HepG2 (cell line): Measurements from ENCODE around the gene SPIRE1. TPM values are rescaled to one million over a fixed set of nuclear protein-coding genes. Genes with fewer than 3 reads are reported as not detected.

Experiments used
- FOXA3 ChIP-seq: IDR thresholded peaks from 2 replicates; pipeline ENCODE4 v1.6.1; 2016; ENCODE audit warnings: missing genetic modification reagents, missing compliant biosample characterization
- GABPB1 ChIP-seq: IDR thresholded peaks from 2 replicates; pipeline ENCODE4 v1.6.1; 2016; ENCODE audit warnings: mild to moderate bottlenecking, missing genetic modification reagents, moderate library complexity, missing compliant biosample characterization
- GATA4 ChIP-seq: sonication (generic); IDR thresholded peaks from 2 replicates; pipeline ENCODE4 v1.6.1; 2016; ENCODE audit warnings: antibody characterized with exemption, low read depth, borderline replicate concordance
- RARA ChIP-seq: IDR thresholded peaks from 2 replicates; pipeline ENCODE4 v1.6.1; 2016; ENCODE audit warnings: missing genetic modification reagents, missing compliant biosample characterization
- ZSCAN31 ChIP-seq: sonication (generic); formaldehyde crosslinking; IDR thresholded peaks from 2 replicates; pipeline ENCODE4 v1.5.0; 2020; ENCODE audit warnings: low read depth, mild to moderate bottlenecking, missing genetic modification reagents
- polyA plus RNA-seq, 8 experiments: library from polyadenylated mRNA; depleted of rRNA in 3 of 8; stranded (reverse) in 7 of 8; unstranded in 1 of 8; fragments of >200 nt; fragmentation: Illumina TruSeq in 4 of 8; extraction: Trizol in 4 of 8; gene quantifications; 2 replicates each; pipeline versions ENCODE4 v1.2.1 to v1.2.3, GENCODE V29; 2011 to 2016; ENCODE audit warnings: low read depth in 4 of 8, missing spikeins in 1 of 8, mixed read lengths in 1 of 8; ENCODE audit not compliant: insufficient read depth in 1 of 8
- total RNA-seq, 5 experiments: library from RNA; depleted of rRNA; stranded (reverse); fragments of >200 nt; fragmentation: Illumina TruSeq; extraction: Trizol; gene quantifications; 2 replicates each; pipeline ENCODE4 v1.2.3, GENCODE V29; 2016; ENCODE audit warnings: low read depth in 1 of 5
- TF ChIP-seq, protein P1 (sequence below): IDR thresholded peaks from 2 replicates; pipeline ENCODE4 v1.6.1; 2016; ENCODE audit warnings: mild to moderate bottlenecking, missing biosample characterization, missing genetic modification reagents
- TF ChIP-seq, protein P2 (sequence below): sonication (generic); formaldehyde crosslinking; IDR thresholded peaks from 2 replicates; pipeline ENCODE4 v1.4.0; 2020; ENCODE audit warnings: mild to moderate bottlenecking, missing genetic modification reagents
- TF ChIP-seq, protein P3 (sequence below): sonication (generic); formaldehyde crosslinking; IDR thresholded peaks from 2 replicates; pipeline ENCODE4 v1.8.0; 2022; ENCODE audit warnings: mild to moderate bottlenecking, missing genetic modification reagents
- TF ChIP-seq, protein P4 (sequence below): IDR thresholded peaks from 2 replicates; pipeline ENCODE4 v1.6.1; 2012; ENCODE audit warnings: inconsistent platforms
- TF ChIP-seq, protein P5 (sequence below), 2 experiments: fragments of 450-650 bp in 1 of 2; sonication (generic) in 1 of 2; formaldehyde crosslinking; IDR thresholded peaks; 2 replicates each; pipeline versions ENCODE4 v1.5.0 to v1.8.0; 2020 to 2022; ENCODE audit warnings: mild to moderate bottlenecking in 1 of 2, missing genetic modification reagents in 1 of 2
- TF ChIP-seq, protein P6 (sequence below): sonication (generic); formaldehyde crosslinking; conservative IDR thresholded peaks from 2 replicates; pipeline ENCODE4 v1.8.0; 2022; ENCODE audit warnings: missing genetic modification reagents
- TF ChIP-seq, protein P7 (sequence below), 2 experiments: sonication (generic) in 1 of 2; formaldehyde crosslinking in 1 of 2; IDR thresholded peaks; 2 replicates each; pipeline versions ENCODE4 v1.4.0 to v1.6.1; 2016 to 2020; ENCODE audit warnings: borderline replicate concordance in 1 of 2, low read depth in 1 of 2, mild to moderate bottlenecking in 1 of 2, missing genetic modification reagents in 1 of 2

Gene SPIRE1
- total and polyA plus RNA-seq, 2 of the 13 experiments (the other 11 are each of a cell fraction or from before 2014, with no cell fraction given) = 9.9 to 21.3 TPM

DNA sequence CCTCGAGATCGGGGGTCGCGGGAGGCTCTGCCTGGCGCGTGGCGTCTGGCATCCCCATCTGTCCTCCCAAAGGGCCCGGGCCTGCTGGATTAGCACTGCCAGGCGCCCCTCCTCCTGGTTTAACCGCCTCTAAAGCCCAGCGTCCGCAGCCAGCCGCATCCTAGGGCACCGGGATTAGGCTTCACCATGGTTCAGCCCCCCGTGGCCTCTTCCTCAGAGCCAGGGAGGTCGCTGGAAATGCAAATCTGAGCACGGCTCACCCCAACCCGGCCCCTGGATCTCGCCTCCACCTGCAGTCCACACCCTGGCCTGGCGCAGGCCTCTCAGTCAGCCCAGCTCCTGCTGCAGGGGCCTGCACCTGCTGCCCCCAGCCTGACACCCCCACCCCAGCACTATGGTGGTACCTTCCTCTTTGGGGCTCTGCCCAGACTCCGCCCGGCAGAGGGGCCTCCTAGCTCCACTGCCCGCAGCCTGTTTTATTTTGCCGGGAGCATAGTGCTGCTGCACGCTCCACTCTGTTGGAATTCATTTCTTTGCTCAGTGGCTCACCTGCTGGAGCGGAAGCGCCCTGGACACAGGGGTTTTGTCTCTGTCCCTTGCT lies 237.0 kb downstream of the SPIRE1 start (continued):
- TF ChIP-seq, protein P1, sequence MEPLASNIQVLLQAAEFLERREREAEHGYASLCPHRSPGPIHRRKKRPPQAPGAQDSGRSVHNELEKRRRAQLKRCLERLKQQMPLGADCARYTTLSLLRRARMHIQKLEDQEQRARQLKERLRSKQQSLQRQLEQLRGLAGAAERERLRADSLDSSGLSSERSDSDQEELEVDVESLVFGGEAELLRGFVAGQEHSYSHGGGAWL (CRISPR knock-in tag) = peak; percentile 74
- TF ChIP-seq GATA4 (0 out of 2 replicates have a peak, but pooled peaks have one; percentile 12), ZSCAN31 (peak; percentile 57; the same call in 1 of the 2 replicates), FOXA3 (CRISPR knock-in tag) (no peak), RARA (CRISPR knock-in tag) (no peak), GABPB1 (CRISPR knock-in tag) (peak; percentile 57)
- TF ChIP-seq, protein P2, sequence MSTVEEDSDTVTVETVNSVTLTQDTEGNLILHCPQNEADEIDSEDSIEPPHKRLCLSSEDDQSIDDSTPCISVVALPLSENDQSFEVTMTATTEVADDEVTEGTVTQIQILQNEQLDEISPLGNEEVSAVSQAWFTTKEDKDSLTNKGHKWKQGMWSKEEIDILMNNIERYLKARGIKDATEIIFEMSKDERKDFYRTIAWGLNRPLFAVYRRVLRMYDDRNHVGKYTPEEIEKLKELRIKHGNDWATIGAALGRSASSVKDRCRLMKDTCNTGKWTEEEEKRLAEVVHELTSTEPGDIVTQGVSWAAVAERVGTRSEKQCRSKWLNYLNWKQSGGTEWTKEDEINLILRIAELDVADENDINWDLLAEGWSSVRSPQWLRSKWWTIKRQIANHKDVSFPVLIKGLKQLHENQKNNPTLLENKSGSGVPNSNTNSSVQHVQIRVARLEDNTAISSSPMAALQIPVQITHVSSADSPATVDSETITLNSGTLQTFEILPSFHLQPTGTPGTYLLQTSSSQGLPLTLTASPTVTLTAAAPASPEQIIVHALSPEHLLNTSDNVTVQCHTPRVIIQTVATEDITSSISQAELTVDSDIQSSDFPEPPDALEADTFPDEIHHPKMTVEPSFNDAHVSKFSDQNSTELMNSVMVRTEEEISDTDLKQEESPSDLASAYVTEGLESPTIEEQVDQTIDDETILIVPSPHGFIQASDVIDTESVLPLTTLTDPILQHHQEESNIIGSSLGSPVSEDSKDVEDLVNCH (CRISPR knock-in tag) = no peak
- TF ChIP-seq, protein P3, sequence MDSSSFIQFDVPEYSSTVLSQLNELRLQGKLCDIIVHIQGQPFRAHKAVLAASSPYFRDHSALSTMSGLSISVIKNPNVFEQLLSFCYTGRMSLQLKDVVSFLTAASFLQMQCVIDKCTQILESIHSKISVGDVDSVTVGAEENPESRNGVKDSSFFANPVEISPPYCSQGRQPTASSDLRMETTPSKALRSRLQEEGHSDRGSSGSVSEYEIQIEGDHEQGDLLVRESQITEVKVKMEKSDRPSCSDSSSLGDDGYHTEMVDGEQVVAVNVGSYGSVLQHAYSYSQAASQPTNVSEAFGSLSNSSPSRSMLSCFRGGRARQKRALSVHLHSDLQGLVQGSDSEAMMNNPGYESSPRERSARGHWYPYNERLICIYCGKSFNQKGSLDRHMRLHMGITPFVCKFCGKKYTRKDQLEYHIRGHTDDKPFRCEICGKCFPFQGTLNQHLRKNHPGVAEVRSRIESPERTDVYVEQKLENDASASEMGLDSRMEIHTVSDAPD (CRISPR knock-in tag) = no peak; the same call in 1 of the 2 replicates
- TF ChIP-seq, protein P4, sequence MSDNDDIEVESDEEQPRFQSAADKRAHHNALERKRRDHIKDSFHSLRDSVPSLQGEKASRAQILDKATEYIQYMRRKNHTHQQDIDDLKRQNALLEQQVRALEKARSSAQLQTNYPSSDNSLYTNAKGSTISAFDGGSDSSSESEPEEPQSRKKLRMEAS = peak; percentile 78
- TF ChIP-seq, protein P5, sequence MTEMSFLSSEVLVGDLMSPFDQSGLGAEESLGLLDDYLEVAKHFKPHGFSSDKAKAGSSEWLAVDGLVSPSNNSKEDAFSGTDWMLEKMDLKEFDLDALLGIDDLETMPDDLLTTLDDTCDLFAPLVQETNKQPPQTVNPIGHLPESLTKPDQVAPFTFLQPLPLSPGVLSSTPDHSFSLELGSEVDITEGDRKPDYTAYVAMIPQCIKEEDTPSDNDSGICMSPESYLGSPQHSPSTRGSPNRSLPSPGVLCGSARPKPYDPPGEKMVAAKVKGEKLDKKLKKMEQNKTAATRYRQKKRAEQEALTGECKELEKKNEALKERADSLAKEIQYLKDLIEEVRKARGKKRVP (CRISPR knock-in tag; IDR thresholded peaks at IDR 0.05) = no peak
- TF ChIP-seq, protein P6, sequence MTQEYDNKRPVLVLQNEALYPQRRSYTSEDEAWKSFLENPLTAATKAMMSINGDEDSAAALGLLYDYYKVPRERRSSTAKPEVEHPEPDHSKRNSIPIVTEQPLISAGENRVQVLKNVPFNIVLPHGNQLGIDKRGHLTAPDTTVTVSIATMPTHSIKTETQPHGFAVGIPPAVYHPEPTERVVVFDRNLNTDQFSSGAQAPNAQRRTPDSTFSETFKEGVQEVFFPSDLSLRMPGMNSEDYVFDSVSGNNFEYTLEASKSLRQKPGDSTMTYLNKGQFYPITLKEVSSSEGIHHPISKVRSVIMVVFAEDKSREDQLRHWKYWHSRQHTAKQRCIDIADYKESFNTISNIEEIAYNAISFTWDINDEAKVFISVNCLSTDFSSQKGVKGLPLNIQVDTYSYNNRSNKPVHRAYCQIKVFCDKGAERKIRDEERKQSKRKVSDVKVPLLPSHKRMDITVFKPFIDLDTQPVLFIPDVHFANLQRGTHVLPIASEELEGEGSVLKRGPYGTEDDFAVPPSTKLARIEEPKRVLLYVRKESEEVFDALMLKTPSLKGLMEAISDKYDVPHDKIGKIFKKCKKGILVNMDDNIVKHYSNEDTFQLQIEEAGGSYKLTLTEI (CRISPR knock-in tag) = no peak
- TF ChIP-seq, protein P7, sequence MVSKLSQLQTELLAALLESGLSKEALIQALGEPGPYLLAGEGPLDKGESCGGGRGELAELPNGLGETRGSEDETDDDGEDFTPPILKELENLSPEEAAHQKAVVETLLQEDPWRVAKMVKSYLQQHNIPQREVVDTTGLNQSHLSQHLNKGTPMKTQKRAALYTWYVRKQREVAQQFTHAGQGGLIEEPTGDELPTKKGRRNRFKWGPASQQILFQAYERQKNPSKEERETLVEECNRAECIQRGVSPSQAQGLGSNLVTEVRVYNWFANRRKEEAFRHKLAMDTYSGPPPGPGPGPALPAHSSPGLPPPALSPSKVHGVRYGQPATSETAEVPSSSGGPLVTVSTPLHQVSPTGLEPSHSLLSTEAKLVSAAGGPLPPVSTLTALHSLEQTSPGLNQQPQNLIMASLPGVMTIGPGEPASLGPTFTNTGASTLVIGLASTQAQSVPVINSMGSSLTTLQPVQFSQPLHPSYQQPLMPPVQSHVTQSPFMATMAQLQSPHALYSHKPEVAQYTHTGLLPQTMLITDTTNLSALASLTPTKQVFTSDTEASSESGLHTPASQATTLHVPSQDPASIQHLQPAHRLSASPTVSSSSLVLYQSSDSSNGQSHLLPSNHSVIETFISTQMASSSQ (IDR thresholded peaks at IDR 0.05; ENCODE audit: low read depth) = no peak
- TF ChIP-seq, protein P7 (CRISPR knock-in tag; IDR thresholded peaks at IDR 0.05; ENCODE audit: borderline replicate concordance) = 0 out of 2 replicates have a peak, but pooled peaks have one; percentile 20
